HS-5 (cell line): ENCODE results near the gene MYPN.
"Not testable (repeated sequence)": the region's sequence is repeated elsewhere in the genome, so short reads cannot be mapped to it uniquely, and the experiment has no call there.

Experiments
- DNase-seq: peaks from one replicate; pipeline ENCODE4 v3.0.0-alpha.2; 2012; ENCODE audit warnings: low read depth

Gene MYPN

DNA sequence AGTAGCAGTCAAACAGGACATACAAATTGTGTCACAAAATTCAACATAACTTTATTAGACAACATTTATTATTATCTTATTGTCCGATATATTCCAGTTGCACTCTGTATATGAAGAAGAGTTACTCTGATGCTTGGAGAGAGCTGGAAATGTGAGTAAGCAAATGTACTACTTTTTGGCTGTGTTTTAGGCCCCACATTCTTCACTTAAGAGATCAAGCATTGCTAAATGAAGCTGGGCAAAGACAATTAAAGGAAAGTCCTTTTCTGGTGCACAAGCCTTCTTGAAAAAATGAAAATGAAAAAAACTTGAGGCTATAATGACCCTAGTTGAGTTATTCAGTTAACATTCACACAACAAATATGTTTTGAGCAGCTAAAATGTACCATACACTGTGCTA lies 26.1 kb downstream of the MYPN start:
- DNase-seq, result peak; percentile 33

DNA sequence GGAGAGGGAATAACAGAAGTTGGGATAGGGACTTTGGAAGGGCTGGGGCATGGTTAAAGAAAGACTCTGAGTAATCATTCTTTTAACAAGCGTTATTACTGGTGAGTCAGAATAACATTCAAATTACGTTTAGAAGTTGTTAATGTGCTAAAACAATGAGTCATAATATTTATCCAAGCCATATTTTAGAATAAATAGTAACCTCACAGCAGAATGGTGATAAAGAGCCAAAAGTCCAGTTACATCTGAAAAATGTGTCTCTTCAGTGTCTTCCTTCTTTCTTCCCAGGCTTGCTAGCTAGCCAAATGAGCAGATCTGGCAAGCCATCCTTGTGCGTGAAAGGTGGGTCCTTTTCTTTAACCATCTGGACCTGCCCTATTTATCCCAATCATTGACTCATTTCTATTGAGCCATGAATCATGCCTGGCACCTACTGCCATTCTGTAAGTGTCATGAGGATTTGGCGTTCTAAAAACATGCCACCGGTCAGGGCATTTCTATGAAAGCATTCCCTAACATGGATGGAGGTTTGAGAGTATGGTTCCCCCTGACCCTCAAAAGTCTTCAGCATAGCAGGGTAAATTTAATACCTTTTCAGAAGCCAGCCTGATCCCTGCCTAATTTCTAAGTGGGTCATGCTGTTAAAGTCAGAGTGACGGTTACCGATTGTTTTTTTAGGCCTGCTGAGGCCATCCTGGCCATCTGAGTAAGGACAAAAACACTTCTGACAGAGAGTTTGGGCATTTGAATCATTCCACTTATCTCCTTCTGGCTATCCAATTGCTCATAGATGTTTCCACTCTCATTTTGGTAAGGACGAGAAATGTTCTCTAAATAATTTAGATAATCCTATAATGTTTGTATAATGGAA lies 26.9 kb downstream of the MYPN start:
- DNase-seq, result peak; percentile 98

DNA sequence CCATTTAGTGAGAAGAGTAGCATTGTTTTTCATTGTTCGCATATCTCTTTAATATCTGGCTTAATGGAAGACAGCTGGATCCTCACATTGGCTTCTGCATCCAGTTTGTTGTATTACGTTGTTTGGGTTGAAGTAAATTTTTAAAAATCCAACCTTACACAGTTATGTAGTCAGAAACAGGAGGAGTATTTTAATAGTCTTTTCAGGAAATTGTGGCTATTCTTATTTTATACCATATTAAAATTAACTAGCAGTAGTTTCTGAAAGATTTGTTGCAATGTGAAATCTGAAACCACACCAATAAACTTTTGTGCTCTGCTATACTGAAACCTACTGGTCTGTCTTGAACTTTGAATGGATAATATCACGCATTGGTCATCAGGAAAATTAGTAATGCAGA lies 27.9 kb downstream of the MYPN start:
- DNase-seq, result no peak

DNA sequence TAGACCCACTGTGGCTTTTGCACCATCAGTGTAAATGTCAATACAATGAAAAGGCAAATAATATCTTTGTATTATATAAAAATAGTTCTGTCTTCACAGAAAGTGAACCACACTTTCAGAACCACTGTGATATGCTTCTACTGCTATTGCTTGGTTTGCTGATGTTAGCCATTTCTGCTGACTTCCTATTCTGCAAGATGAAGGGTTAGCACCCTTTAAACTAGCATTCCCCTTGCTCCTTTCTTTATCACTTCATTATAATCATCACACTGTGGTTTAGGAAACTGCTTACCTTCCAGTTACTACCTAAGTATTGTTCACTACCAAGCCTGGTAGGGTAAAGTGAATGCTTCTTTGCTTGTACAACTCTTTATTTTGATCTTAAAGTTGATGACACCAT lies 29.2 kb downstream of the MYPN start:
- no peak for DNase-seq

DNA sequence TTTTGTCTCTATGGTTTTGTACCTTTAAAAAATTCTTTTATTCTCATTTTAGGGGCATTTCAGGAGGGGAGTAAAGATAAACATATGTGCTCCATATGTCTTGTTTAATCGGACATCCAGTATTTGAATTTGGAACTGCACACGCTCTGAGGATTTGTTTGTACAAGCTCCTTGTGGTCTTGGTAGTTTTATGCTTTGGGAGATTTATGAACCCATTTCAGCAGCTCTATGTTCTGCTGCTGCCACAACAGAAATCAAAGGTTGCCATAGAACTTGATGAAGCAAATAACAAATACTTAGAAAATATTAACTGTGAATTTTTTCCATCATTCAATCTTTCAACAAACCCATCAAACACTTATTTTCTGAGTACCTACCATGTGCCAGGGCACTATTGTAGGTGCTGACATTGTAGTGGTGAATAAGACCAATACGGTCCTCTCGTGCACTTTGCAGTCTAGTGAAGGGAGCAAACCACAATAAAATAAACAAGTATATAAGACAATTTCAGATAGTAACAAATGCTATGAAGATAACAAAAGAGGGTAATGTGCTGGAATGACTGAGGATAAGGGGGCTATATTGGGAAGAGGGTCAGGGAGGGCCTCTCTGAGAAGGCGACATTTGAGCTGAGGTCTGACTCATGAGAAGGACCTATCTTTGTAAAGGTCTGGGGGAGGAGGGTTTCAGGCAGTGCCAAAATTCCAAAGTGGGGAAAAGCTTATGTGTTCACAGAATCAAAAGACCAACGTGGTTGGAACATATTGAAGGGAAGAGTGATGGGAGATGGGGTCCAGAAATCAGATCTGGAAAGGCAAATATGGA lies 30.4 kb downstream of the MYPN start:
- no peak for DNase-seq

DNA sequence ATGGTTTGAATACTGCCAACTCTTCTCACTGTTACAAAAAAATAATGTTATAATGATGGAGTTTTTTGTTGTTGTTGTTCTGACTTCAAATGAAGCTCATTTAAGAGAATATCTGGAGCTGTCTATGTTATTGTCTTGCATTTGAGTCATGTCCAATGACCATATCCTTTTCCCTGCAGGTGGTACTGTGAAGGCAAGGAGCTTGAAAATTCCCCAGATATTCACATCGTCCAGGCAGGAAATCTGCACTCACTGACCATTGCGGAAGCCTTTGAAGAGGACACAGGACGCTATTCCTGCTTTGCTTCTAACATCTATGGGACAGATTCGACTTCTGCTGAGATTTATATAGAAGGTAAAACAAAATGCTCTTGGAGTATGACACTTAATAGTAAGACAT lies 33.5 kb downstream of the MYPN start:
- no peak for DNase-seq

DNA sequence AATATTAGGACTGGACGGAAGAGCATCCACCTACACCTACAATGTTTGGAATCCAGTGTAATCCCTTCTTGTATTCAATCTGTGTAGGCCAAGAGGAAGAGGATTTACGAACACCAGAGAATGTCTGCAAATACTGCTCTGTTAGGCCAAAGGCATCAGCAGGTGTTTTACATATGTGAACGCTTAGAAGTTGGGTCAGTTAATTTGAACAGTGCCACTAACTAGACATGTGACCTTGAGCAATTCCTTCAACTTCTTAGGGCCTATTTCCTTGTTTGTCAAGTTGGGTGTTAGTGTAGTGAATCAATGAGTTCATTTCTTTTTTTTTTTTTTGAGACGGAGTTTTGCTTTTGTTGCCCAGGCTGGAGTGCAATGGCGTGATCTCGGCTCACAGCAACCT lies 35.4 kb downstream of the MYPN start:
- DNase-seq, result no peak

DNA sequence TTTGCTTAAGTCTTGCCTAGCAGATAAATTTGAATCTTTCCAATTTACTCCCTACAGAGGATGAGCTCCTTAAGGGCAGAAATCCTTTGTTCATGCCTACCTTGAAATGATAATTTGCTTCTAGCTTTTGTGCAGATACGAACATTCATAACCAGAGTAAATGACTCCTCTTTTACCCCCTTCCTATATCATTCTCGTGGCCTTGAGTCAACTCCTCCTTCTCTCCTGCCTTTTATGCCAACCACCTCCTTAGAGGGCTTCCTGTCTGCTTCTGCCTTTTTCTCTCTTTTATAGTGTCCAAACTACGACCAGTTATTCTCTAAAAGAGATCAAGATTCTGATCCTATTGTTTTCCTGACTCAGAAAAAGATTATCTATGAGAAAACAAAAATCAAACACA lies 36.4 kb downstream of the MYPN start:
- DNase-seq, result no peak

DNA sequence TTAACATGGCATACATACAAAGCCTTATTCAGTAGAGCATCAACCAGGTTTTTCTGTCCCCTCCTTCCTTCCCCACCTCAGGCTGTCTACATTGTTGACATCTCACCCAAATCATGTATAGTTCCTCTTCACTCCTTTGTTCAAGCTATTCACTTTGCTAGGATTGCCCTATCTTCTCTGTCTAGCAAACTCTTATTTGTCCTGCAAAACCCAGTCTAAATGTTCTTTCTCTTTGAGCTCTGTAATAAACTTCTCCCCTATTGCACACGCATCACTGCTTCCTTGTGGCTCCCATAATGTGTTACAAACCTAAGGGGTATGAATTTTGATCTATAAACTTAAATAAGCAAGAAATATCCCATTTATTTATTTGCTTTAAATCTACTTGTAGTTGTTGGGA lies 36.8 kb downstream of the MYPN start:
- DNase-seq, result no peak

DNA sequence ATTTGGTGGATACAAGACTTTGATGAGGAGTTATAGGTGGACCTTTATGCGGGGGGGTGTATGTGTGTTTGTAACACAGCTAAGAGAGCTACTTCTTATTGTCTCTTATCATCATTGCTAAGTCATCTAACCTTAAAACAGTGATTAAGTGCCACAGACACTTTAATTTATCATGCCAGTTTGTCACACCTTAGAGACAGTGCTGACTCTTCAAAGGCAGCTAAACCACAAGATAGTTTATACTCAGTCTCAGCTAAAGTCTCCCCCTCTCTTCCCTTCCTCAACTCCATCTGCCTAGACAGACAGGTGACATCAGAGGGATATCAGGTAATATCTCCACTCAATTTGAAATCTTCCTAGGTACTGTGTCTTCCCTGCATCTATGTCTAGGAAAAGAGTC lies 42.2 kb downstream of the MYPN start:
- no peak for DNase-seq

DNA sequence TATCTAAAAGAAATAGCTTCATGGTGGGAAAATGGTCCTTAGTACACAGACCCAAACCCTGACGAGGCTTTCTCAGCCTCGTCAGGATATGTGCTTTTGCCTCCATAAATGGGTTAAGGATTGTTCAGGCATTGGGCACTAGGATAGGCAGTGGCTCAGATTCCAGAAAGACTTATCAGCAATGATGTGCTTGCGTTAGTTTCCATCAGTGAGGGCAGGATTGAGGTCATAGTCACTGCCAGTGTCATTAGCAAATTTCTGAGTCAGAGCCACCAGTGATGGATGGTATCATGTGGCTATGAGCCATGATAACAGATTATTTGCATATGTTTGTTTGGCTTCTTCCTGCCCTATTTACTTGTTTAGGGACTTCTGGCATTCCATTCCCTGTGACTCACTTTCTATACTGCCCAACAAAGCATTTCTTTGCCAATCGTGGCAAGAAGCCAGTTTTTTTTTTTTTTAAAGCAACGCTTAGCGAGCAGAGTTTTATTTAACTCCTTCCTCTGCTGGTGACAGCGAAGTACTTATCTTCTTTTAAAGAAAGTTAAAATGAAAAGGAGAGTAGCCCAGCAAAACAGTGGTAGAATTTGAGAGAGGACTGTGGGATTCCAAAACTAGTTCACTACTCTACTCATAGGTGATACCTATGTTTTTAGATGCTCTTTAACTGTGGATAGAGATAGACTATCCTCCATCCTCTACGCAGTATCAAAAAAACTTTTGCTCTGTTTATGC lies 44.4 kb downstream of the MYPN start:
- peak; percentile 99 for DNase-seq

DNA sequence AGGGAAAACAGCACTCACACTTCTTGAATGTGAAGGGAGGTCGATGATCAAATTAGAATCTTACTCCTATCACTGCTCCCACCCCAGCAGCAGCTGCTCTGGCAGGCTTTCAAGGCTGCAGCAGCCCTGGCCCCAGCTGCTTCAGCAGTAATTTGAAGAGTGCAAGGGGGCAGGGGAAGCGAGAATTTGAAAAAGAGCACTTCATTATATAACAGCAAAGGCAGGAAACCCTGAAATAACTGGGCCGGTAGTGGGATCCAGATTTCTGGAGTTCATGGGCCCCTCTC lies 44.9 kb downstream of the MYPN start:
- DNase-seq, result no peak

DNA sequence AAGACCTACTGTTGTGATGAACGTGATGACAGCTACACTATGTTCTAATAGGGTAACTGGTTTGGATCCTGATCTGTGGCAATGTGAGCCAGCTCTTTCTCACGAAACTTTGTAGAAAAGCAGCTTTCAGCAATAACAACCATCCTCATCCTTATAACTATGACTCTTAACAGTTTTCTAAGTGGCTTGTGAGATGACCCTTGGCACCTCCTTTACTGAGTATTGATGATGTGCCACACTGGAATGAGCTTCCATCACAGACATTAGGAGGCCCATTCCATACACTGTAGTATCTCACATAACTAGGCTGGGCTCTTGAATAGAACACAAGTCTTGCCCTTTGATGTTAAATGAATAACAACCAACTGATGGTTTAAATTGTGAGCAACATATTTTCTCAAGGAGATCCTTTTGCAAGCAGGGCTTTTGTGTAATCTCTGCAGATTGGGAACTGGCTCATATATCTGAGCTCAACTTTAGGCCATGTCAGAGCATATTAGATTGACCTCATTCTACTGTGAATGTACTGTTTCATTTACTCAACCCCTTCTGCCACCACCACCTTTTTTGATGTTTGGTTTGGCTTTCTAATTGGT lies 46.4 kb downstream of the MYPN start:
- no peak for DNase-seq

DNA sequence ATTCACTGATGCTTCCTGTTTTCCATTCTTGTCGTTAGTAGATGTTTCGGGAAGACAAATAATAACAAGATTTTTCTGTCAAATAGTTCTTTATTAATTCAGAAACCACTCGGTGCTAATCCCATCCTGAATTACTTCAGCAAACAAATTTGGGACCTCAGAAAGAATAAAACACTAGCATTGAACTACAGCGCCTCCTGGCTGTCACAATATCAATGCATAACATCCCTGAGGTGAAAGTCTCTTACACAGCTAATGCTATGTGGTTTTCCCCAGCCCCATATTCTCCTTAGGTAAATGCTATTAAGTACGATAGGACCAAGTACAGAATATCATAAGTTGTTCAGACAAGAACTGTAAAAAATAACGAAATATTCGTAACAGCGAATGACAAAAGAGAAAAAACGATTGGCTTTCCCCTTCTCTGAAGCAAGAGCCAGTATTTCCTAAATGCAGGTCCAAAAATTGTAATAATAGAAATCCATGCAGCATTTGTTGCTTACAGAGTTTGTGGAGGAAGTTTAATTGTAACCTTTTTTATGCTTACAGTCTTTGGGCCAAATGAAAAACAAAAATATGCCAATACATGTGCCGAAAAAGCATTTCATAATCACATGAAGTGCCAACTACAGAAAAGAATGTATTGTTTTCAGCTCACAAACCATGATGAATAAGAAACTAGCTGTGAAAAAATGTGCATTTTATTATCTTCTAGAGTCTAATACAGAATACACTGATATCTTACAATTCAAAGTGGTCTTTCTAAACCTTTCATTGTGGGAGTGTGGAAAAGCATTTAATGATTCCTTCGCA lies 47.3 kb downstream of the MYPN start:
- DNase-seq, result no peak

DNA sequence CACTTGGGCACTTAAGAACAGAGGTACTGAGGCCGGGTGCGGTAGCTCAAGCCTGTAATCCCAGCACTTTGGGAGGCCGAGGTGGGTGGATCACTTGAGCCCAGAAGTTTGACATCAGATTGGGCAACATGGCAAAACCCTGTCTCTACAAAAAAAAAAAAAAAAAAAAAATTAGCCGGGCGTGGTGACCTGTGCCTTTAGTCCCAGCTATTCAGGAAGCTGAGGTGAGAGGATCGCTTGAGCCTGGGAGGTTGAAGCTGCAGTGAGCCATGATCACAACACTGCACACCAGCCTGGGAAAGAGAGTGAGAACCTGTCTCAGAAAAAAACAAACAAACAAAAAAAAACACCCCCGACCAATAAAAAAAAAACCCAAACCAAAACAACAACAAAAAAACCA lies 48.2 kb downstream of the MYPN start:
- not testable (repeated sequence) for DNase-seq

DNA sequence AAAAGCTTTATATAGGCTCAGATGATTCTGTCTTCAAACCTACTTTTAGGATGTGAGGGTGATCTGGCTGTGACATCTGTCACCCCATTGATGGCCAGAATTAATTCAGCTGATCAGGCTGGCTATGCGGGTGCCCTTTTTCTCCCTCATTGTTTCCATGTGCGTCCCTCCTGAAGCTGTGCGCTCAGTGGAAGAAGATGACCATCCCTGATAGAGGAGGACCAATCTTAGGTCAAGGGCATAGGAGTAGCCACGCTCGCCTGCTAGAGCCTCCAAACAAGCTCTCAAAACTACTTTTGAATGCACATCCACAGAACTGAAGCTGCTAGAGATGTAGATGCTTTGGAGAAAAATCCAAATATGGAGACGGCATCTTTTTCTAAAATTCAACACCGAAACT lies 48.7 kb downstream of the MYPN start:
- no peak for DNase-seq

DNA sequence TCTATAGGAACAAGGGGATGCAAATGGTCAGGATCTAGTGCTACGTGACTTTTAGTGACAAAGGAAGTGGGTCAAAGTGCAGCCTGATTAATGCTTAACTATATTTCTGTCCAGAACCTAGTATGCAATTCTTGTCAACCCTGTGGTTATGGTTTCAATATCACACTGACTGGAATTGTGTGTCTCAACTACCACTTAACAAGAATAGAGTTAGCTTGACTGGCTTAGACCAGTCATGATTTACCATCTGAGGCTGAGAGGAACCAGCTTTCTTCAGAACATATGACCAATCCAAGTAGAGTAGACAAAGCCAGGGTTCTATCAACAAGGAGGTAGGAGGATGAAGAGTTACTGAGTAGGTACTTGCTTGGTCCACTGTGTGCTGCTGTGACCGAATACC lies 54.4 kb downstream of the MYPN start:
- DNase-seq, result no peak

DNA sequence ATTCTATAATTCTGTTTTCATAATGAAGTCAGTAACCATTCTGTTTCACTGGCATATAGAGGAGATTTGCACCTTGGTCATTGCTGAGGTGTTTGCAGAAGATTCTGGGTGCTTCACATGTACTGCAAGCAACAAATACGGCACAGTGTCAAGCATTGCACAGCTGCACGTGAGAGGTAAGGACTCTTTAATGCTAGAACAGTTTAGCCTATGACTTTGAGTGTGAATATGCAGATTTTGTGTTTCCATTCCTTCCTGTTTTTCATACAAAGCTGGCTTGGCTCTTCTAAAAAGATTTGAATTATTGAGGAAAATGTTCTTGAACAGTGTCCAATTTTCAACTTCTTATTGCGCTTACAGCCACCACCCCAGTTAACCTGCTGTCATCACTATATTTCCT lies 56.4 kb downstream of the MYPN start:
- no peak for DNase-seq

DNA sequence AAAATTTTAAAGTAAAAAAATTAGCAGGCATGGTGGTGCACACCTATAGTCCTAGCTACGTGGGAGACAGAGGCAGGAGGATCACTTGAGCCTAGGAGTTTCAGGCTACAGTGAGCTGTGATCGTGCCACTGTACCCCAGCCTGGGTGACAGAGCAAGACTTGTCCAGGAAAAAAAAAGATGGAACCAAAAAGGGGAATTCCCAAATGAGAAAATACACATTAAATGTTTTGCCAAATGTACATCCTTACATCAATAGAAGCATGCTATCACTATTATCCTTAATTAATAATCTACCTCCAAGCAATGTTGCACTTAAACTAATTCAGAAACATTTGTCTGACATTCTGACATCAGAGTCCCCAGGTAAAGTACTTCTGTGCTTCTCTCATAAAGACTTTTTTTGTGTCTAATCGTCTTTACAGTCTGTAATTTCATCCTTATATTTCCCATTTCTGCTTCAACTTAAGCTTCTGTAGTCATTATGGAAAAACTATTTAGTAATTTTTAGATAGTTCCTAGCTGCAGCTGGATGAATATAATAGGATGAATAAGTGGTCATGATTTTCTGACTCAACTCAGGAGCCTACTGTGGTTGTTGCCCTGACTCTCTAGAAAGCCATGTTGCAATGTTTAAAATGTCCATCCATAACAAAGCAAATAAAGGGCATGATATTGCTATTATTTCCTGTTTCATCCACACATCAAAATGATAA lies 57.7 kb downstream of the MYPN start:
- DNase-seq, result no peak

DNA sequence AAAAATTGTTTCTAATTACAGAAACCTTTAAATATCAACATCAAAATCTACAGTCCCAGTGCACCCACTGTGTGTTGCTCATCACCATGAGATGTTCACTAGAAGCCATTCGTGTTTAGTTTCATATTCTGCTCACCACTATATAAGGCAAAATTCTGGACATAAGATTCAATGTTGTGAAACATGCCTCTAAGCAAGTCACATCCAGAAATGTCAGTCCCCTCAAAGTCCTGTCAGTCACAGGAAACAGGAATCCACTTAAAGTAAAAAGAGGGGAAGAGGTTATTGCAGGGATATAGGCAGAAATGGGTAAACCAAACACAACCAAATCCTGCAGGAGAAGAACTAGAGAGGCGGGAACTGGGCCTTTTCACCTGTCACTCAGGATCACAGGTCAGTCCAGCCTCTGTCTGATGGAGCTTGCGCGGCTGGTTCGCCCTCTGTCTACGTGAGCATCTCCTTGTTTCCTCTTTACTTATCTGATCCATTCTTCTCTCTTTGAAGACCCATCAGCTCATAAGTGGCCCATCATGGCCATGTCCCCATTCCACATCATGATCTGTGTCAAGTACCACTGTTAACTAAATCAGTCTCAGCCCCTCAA lies 58.4 kb downstream of the MYPN start:
- DNase-seq, result no peak
